Loucy (cell line): ENCODE data around the gene ATOH8.

Experiments used
- H2AFZ ChIP-seq: fragments of 200-600 bp; sonication (generic); 2 replicates; pipeline ENCODE4 v1.6.0; 2016; ENCODE audit warnings: antibody characterized with exemption, mild to moderate bottlenecking, low read length, moderate library complexity
- H3F3A ChIP-seq: fragments of 200-600 bp; 2 replicates; pipeline ENCODE4 v1.6.0; 2016; ENCODE audit warnings: antibody characterized with exemption, low read depth, mild to moderate bottlenecking
- H3K27me3 ChIP-seq: fragments of 200-600 bp; sonication (generic); 2 replicates; pipeline ENCODE4 v1.6.1; 2014; ENCODE audit warnings: low read length, mild to moderate bottlenecking; ENCODE audit not compliant: insufficient read depth, poor library complexity, severe bottlenecking
- H3K36me3 ChIP-seq: fragments of 200-600 bp; sonication (generic); 2 replicates; pipeline ENCODE4 v1.6.1; 2016; ENCODE audit warnings: low read length; ENCODE audit not compliant: insufficient read depth
- H3K4me1 ChIP-seq: fragments of 200-600 bp; sonication (generic); 2 replicates; pipeline ENCODE4 v1.5.1; 2014; ENCODE audit warnings: low read length, mild to moderate bottlenecking; ENCODE audit not compliant: insufficient read depth, poor library complexity, severe bottlenecking
- H3K4me2 ChIP-seq: fragments of 200-600 bp; sonication (generic); 2 replicates; pipeline ENCODE4 v1.6.0; 2014; ENCODE audit warnings: antibody characterized with exemption, low read length, low read depth, mild to moderate bottlenecking; ENCODE audit not compliant: poor library complexity, severe bottlenecking
- H3K4me3 ChIP-seq: fragments of 200-600 bp; sonication (generic); 2 replicates; pipeline ENCODE4 v1.5.1; 2014; ENCODE audit warnings: low read length, mild to moderate bottlenecking, mixed read lengths; ENCODE audit not compliant: poor library complexity, severe bottlenecking
- H3K79me2 ChIP-seq: fragments of 200-600 bp; sonication (generic); 2 replicates; pipeline ENCODE4 v1.6.1; 2014; ENCODE audit warnings: low read length; ENCODE audit not compliant: insufficient read depth
- H3K9ac ChIP-seq: fragments of 200-600 bp; sonication (generic); 2 replicates; pipeline ENCODE4 v1.6.0; 2014; ENCODE audit warnings: mild to moderate bottlenecking, low read depth, low read length, moderate library complexity; ENCODE audit not compliant: poor library complexity, severe bottlenecking
- H3K9me2 ChIP-seq: fragments of 200-600 bp; sonication (generic); replicated peaks from 2 replicates; pipeline ENCODE4 v1.6.1; 2016; ENCODE audit warnings: low read depth, low read length, mixed read lengths
- H3K9me3 ChIP-seq: fragments of 200-600 bp; sonication (generic); 2 replicates; pipeline ENCODE4 v1.6.1; 2014; ENCODE audit warnings: mild to moderate bottlenecking, antibody characterized with exemption, low read length, low read depth; ENCODE audit not compliant: insufficient read depth
- H4K20me1 ChIP-seq: fragments of 200-600 bp; sonication (generic); 2 replicates; pipeline ENCODE4 v1.6.0; 2014; ENCODE audit warnings: antibody characterized with exemption, low read length, mild to moderate bottlenecking; ENCODE audit not compliant: insufficient read depth, poor library complexity, severe bottlenecking
- CTCF ChIP-seq: fragments of 200-600 bp; sonication (generic); conservative IDR thresholded peaks from 2 replicates; pipeline ENCODE4 v1.5.1; 2014; ENCODE audit warnings: mild to moderate bottlenecking, antibody characterized with exemption, low read length
- EZH2phosphoT487 ChIP-seq: fragments of 200-600 bp; IDR thresholded peaks from 2 replicates; pipeline ENCODE4 v1.6.1; 2018; ENCODE audit warnings: antibody characterized with exemption, mild to moderate bottlenecking, moderate library complexity, borderline replicate concordance

ATOH8 gene

GRCh38 chr2:85718885-85719492, 34.8 kb upstream of the ATOH8 start:
- no peaks in the 10 kb centered on the region for H3K4me1 ChIP-seq
- H3F3A ChIP-seq: no peaks in the 10 kb centered on the region
- no peak overlapping the region for H3K9ac ChIP-seq
- no peaks in the 10 kb centered on the region for H3K9me2 ChIP-seq
- H3K4me3 ChIP-seq: no peak overlapping the region
- no peaks in the 10 kb centered on the region for H3K36me3 ChIP-seq
- no peaks in the 10 kb centered on the region for H3K27me3 ChIP-seq
- TF ChIP-seq CTCF (no peak), EZH2phosphoT487 (no peak)
- H4K20me1 ChIP-seq: no peaks in the 10 kb centered on the region
- H2AFZ ChIP-seq: no peak overlapping the region
- no peaks in the 10 kb centered on the region for H3K9me3 ChIP-seq
- H3K79me2 ChIP-seq: no peaks in the 10 kb centered on the region
- H3K4me2 ChIP-seq: no peak overlapping the region

- Histone ChIP-seq H3K9me3 (no peaks in the 10 kb centered on the region), H3K27me3 (no peaks in the 10 kb centered on the region), H3K36me3 (no peaks in the 10 kb centered on the region), H4K20me1 (no peaks in the 10 kb centered on the region), H3F3A (no peaks in the 10 kb centered on the region), H3K9me2 (no peaks in the 10 kb centered on the region), H2AFZ (no peak overlapping the region), H3K4me3 (no peak overlapping the region), H3K4me2 (no peak overlapping the region), H3K4me1 (no peaks in the 10 kb centered on the region), H3K9ac (no peak overlapping the region), H3K79me2 (no peaks in the 10 kb centered on the region)
- TF ChIP-seq CTCF (no peak), EZH2phosphoT487 (no peak)
Observed at GRCh38 chr2:85719609-85720240, 34.1 kb upstream of the ATOH8 start.

- H2AFZ ChIP-seq: no peak overlapping the region
- H4K20me1 ChIP-seq: no peaks in the 10 kb centered on the region
- H3K9ac ChIP-seq: no peak overlapping the region
- no peaks in the 10 kb centered on the region for H3K9me2 ChIP-seq
- H3K27me3 ChIP-seq: no peaks in the 10 kb centered on the region
- no peaks in the 10 kb centered on the region for H3K36me3 ChIP-seq
- no peaks in the 10 kb centered on the region for H3K9me3 ChIP-seq
- H3K79me2 ChIP-seq: no peaks in the 10 kb centered on the region
- H3K4me1 ChIP-seq: no peaks in the 10 kb centered on the region
- TF ChIP-seq EZH2phosphoT487 (no peak), CTCF (no peak)
- no peak overlapping the region for H3K4me3 ChIP-seq
- no peaks in the 10 kb centered on the region for H3F3A ChIP-seq
- no peak overlapping the region for H3K4me2 ChIP-seq
Observed at GRCh38 chr2:85720533-85720932, 33.3 kb upstream of the ATOH8 start.
